Tibial nerve (tissue), 4 donors: ENCODE data around the gene TEX22. TPM values are rescaled to one million over a fixed set of nuclear protein-coding genes. Genes with fewer than 3 reads are reported as not detected.

Source experiments
- DNase-seq, 2 donors: peaks; one replicate each; pipeline ENCODE4 v3.0.0-alpha.2; 2019; ENCODE audit warnings: low spot score in 2 of 2
- H3K27ac ChIP-seq, 4 donors: fragments of 200-600 bp; sonication (generic) in 3 of 4; one replicate each; pipeline ENCODE4 v1.5.1; 2017 to 2019; ENCODE audit warnings: mild to moderate bottlenecking in 1 of 4
- H3K27me3 ChIP-seq, 2 donors: fragments of 200-600 bp; sonication (generic) in 1 of 2; one replicate each; pipeline versions ENCODE4 v1.5.1 to v1.6.0; 2017 to 2019
- H3K36me3 ChIP-seq, 3 donors: fragments of 200-600 bp; sonication (generic); one replicate each; pipeline ENCODE4 v1.5.1; 2018 to 2019
- H3K4me1 ChIP-seq, 4 donors: fragments of 200-600 bp; sonication (generic) in 3 of 4; one replicate each; pipeline ENCODE4 v1.5.1; 2017 to 2019
- H3K4me3 ChIP-seq, 4 donors: fragments of 200-600 bp; sonication (generic) in 3 of 4; one replicate each; pipeline ENCODE4 v1.5.1; 2017 to 2019; ENCODE audit warnings: mild to moderate bottlenecking in 1 of 4, moderate library complexity in 1 of 4
- H3K9me3 ChIP-seq, 4 donors: fragments of 200-600 bp; sonication (generic) in 3 of 4; one replicate each; pipeline ENCODE4 v1.5.1; 2017 to 2019
- CTCF ChIP-seq, 5 experiments: fragments of 200-600 bp in 3 of 5; fragments of 450-650 bp in 2 of 5; sonication (generic) in 3 of 5; IDR thresholded peaks; one replicate each; pipeline ENCODE4 v1.5.1; 2016 to 2019; ENCODE audit warnings: antibody characterized with exemption in 5 of 5, mild to moderate bottlenecking in 3 of 5, moderate library complexity in 2 of 5
- EP300 ChIP-seq, 2 donors: sonication (generic); formaldehyde crosslinking; IDR thresholded peaks; one replicate each; pipeline ENCODE4 v1.6.1; 2017; ENCODE audit warnings: antibody characterized with exemption in 2 of 2, mild to moderate bottlenecking in 1 of 2
- POLR2A ChIP-seq, 2 donors: fragments of 450-650 bp; IDR thresholded peaks; one replicate each; pipeline ENCODE4 v1.6.1; 2017; ENCODE audit warnings: antibody characterized with exemption in 2 of 2, mild to moderate bottlenecking in 2 of 2, moderate library complexity in 2 of 2
- WGBS, 2 donors: methylation state at CpG; one replicate each; pipeline ENCODE4 v1.1.5; 2018; 5-methylcytosine and 5-hydroxymethylcytosine counted together
- total RNA-seq, 4 donors: library from RNA; depleted of rRNA; stranded (reverse); fragments of >200 nt; gene quantifications; one replicate each; pipeline ENCODE4 v1.1.0, GENCODE V29; 2016

The TEX22 gene
- total RNA-seq, result 1 to 10 TPM in 2 of 4 donors, under 1 TPM in 2; 0.84 to 1.3 (median 1.0) TPM

DNA sequence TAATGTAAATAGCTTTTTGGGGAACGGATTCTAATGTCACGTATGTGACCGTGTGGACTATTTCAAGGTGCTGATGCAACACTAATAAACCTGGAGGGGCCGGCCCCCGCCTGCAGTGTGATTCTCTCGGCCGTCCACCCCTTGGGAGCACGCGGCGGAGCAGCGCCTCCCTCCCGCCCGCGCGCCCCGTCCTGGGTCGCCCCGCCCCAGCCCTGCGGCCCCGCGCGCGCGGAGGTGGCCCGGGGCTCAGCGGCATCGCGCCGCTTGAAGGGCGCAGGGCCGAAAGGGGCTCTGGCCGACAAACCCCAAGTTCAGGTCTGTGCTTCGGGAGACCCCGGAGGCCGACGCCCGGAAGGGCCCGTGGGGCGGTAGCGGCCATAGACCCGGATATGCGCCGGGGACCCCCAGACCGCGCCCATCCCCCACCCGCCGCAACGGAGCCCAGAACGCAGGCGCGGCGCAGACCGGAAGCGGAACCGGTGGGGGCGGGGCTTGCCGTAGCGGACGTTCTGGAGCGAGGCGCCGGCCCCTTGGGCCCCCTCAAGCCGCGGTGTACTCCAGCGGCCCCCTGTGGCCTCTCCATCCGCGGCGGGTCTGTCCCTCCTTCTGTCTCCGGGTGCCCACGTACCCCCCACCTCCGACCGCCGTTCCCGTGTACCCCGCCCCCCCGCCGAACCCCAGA lies at the start of gene TEX22:
Gene TEX22 (plus strand): TSS at position 495 of the 682 bp plus-strand sequence. CDS start 803 bp downstream, outside the sequence.
- peak; percentile 82 to 86 for DNase-seq
- Histone ChIP-seq H3K4me3 (peak within 1 kb of the TSS; percentile 61 to 100 (median 93)), H3K4me1 (peaks cover 0 to 28% (median 12%) of the 10 kb centered on the region in 4 donors), H3K36me3 (peaks cover 0 to 57% (median 10%) of the 10 kb centered on the region in 3 donors), H3K27me3 (no peaks in the 10 kb centered on the region), H3K27ac (peak within 1 kb of the TSS; percentile 64 to 95 (median 86)), H3K9me3 (peaks cover 0 to 15% (median 0%) of the 10 kb centered on the region in 4 donors)
- 0 to 1% methylated on average over 36 to 48 of the region's 77 CpGs for WGBS, 2 donors
- peak; percentile 80 to 86 for TF ChIP-seq EP300 (IDR thresholded peaks at IDR 0.05)
- TF ChIP-seq CTCF (IDR thresholded peaks at IDR 0.05), result peak in 4 of 5 experiments; percentile 12 to 54 (median 28)
- peak; percentile 32 to 73 for TF ChIP-seq POLR2A (IDR thresholded peaks at IDR 0.05)

DNA sequence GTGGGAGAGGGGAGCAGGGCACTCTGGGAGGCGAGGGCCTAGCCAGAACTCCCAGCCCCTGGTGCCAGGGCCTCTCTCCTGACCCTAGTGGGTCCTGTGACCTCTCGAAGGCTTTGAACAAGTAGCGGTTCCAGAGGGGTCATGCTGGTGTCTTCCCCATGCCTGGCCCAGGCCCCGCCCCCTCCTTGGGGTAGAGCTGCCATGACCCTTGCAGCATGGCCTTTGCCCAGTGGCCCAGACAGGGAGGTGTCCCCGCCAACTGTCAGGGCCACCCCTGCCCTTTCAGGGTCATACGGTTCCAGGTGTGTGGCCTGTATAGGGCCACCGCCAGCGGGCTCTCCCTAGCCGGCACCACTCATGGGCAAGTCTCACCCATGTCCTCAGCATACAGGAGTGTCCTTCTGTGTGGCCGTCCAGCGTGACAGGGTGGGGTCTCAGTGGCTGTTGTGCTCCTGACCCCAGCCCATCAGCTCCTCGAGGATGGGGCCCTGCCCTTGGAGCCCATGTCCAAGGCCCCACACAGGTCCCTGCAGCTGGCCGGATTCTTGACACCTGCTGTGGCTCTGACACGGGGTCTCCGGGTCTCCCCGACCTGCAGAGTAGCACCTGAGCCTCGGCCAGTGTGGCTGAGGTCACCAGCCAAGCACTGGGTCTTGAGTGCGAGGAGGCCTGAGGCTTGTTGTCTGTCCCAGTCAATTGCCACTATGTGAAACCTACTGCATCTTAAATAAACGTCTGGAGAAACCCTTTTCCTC lies 49.2 kb upstream of the TEX22 start:
- WGBS, 2 donors, result 83 to 86% methylated on average over 15 of the region's 19 CpGs
- H3K27me3 ChIP-seq, result no peaks in the 10 kb centered on the region
- no peak overlapping the region for H3K27ac ChIP-seq
- peaks cover 0 to 39% (median 0%) of the 10 kb centered on the region in 3 donors for H3K36me3 ChIP-seq
- H3K9me3 ChIP-seq, result no peaks in the 10 kb centered on the region
- TF ChIP-seq CTCF (IDR thresholded peaks at IDR 0.05) (no peak), POLR2A (IDR thresholded peaks at IDR 0.05) (no peak), EP300 (IDR thresholded peaks at IDR 0.05) (no peak)
- peaks cover 0 to 28% (median 0%) of the 10 kb centered on the region in 4 donors for H3K4me1 ChIP-seq
- DNase-seq, result no peak
- H3K4me3 ChIP-seq, result no peak overlapping the region

DNA sequence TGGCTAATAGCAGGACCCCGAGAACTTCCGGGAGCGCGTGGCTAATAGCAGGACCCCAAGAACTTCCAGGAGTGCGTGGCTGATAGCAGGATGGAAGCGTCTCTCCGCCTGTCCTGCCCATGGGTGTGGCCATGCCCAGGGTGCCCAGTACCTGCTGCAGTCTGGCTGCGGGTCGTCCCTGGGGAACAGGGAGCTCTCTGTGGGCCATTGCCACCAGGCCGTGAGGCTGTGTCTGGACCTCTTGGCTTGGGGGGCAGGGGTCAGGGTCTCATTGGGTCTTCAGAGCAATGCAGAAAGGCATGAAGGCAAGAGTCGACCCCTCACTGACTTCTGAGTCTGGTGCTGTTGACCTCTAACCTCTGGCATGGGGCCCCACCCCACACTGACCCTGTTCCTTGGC lies 48.3 kb upstream of the TEX22 start:
- no peaks in the 10 kb centered on the region for H3K9me3 ChIP-seq
- H3K27ac ChIP-seq, result no peak overlapping the region
- H3K4me1 ChIP-seq, result peaks cover 0 to 28% (median 0%) of the 10 kb centered on the region in 4 donors
- DNase-seq, result no peak
- H3K4me3 ChIP-seq, result no peak overlapping the region
- no peaks in the 10 kb centered on the region for H3K27me3 ChIP-seq
- no peak for TF ChIP-seq CTCF (IDR thresholded peaks at IDR 0.05)
- no peak for TF ChIP-seq POLR2A (IDR thresholded peaks at IDR 0.05)
- no peak for TF ChIP-seq EP300 (IDR thresholded peaks at IDR 0.05)
- 75 to 80% methylated on average over 10 to 11 of the region's 11 CpGs for WGBS, 2 donors
- H3K36me3 ChIP-seq, result peaks cover 0 to 48% (median under 1%) of the 10 kb centered on the region in 3 donors

DNA sequence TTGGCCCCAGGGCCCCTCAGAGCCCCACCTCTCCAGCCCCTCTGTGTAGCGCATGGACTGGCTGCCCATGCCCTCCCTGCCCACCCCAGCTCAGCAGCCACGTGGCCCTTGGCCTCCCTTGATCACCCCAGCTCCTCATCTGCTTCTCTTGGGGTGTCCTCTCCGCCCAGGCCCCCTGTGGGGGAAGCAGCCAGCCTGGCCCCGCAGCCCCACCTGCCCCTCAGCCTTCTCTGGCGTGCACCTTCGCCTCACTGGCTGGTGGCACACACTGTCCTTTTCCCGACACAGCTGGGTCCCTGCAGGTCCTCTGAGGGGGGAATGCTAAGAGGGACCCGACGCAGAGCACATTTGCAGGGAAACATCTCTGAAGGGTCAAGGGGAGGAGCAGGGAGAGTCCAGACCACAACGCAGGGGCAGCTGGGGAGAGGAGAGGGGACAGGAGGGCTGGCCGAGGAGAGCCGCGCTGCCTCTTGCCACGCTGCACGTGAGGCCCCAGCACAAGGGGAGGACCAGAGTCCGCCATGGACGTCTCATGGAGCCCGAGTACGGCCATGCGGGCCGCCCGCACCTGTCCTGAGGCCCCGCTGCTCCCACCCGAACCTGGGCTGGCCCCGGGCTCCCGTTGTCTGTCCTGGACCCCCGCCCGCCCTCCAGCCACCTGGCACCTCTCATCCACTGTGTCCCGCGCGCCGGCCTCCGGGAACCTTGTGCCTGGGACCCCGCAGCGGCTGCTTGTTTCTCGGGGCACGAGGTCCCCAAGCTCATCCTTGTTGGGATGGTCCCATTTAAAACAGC lies 47.7 kb upstream of the TEX22 start:
- Histone ChIP-seq H3K27ac (no peak overlapping the region), H3K36me3 (peaks cover 0 to 54% (median 4%) of the 10 kb centered on the region in 3 donors), H3K4me1 (peaks cover 0 to 28% (median 0%) of the 10 kb centered on the region in 4 donors), H3K27me3 (no peaks in the 10 kb centered on the region), H3K9me3 (no peaks in the 10 kb centered on the region), H3K4me3 (no peak overlapping the region)
- WGBS, 2 donors, result 87 to 88% methylated on average over 29 to 31 of the region's 37 CpGs
- DNase-seq, result no peak
- TF ChIP-seq EP300 (IDR thresholded peaks at IDR 0.05), result no peak

GRCh38 chr14:105351410-105351809 lies 46.9 kb upstream of the TEX22 start:
- Histone ChIP-seq H3K36me3 (peaks cover 0 to 62% (median 4%) of the 10 kb centered on the region in 3 donors), H3K27ac (no peak overlapping the region), H3K4me1 (peaks cover 0 to 25% (median 0%) of the 10 kb centered on the region in 4 donors), H3K4me3 (no peak overlapping the region), H3K9me3 (no peaks in the 10 kb centered on the region), H3K27me3 (no peaks in the 10 kb centered on the region)
- 90 to 96% methylated on average over 3 of the region's 3 CpGs for WGBS, 2 donors
- TF ChIP-seq EP300 (IDR thresholded peaks at IDR 0.05), result no peak
- no peak for TF ChIP-seq POLR2A (IDR thresholded peaks at IDR 0.05)
- no peak for TF ChIP-seq CTCF (IDR thresholded peaks at IDR 0.05)
- DNase-seq, result no peak
